Measurements from ENCODE around the gene BCL2L11.
A peak's percentile ranks its signal among the peaks of the same experiment; 100 is the strongest.

The BCL2L11 gene

GRCh38 chr2:111108745-111109271 is 11.9 kb upstream of the BCL2L11 start:
- no peak overlapping the region for H3K4me3 ChIP-seq (replicated peaks; ENCODE audit: low read depth, low read length)
- DNase-seq (ENCODE audit: low read depth), result no peak
- TF ChIP-seq, protein P1, sequence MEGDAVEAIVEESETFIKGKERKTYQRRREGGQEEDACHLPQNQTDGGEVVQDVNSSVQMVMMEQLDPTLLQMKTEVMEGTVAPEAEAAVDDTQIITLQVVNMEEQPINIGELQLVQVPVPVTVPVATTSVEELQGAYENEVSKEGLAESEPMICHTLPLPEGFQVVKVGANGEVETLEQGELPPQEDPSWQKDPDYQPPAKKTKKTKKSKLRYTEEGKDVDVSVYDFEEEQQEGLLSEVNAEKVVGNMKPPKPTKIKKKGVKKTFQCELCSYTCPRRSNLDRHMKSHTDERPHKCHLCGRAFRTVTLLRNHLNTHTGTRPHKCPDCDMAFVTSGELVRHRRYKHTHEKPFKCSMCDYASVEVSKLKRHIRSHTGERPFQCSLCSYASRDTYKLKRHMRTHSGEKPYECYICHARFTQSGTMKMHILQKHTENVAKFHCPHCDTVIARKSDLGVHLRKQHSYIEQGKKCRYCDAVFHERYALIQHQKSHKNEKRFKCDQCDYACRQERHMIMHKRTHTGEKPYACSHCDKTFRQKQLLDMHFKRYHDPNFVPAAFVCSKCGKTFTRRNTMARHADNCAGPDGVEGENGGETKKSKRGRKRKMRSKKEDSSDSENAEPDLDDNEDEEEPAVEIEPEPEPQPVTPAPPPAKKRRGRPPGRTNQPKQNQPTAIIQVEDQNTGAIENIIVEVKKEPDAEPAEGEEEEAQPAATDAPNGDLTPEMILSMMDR (IDR thresholded peaks at IDR 0.05; ENCODE audit: low read length, missing control alignments), result no peak

DNA sequence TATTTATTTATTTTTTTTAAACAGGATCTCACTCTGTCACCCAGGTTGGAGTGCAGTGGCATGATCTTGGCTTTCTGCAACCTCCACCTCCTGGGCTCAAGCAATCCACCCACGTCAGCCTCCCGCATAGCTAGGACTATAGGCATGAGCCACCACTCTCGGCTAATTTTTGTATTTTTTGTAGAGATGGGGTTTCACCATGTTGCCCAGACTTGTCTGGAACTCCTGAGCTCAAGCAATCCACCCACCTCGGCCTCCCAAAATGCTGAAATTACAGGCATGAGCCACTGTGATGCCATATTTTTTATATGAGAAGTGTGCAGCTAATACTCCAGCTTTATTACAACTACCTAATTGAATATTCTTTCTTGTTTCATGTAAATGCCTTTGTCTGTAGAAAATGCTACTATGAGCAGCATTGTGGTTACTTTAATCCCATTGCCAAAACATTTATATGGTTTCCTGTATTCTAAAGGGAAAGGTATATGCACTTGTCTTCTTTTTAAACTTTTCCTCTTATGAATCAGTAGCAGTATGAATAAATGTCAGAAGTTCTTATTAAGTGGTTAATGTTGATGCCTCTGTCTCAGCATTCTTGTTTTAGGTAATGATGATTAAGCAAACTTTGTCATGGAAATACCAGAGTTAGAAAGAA is 9.5 kb upstream of the BCL2L11 start:
- H3K4me3 ChIP-seq (replicated peaks; ENCODE audit: low read depth, low read length), result no peak overlapping the region
- TF ChIP-seq, protein P1 (IDR thresholded peaks at IDR 0.05; ENCODE audit: low read length, missing control alignments), result no peak
- DNase-seq (ENCODE audit: low read depth), result no peak

GRCh38 chr2:111113838-111114237 is 6.9 kb upstream of the BCL2L11 start:
- H3K4me3 ChIP-seq (replicated peaks; ENCODE audit: low read depth, low read length), result no peak overlapping the region
- TF ChIP-seq, protein P1 (IDR thresholded peaks at IDR 0.05; ENCODE audit: low read length, missing control alignments), result no peak
- DNase-seq (ENCODE audit: low read depth), result no peak

- H3K4me3 ChIP-seq (replicated peaks; ENCODE audit: low read depth, low read length), result no peak overlapping the region
- DNase-seq (ENCODE audit: low read depth), result no peak
- TF ChIP-seq, protein P1 (IDR thresholded peaks at IDR 0.05; ENCODE audit: low read length, missing control alignments), result no peak
Observed at GRCh38 chr2:111116011-111116746, 4.5 kb upstream of the BCL2L11 start.

- TF ChIP-seq, protein P1 (IDR thresholded peaks at IDR 0.05; ENCODE audit: low read length, missing control alignments), result peak; percentile 95
- DNase-seq (ENCODE audit: low read depth), result peak; percentile 76
- peak overlapping the region; percentile 55 for H3K4me3 ChIP-seq (replicated peaks; ENCODE audit: low read depth, low read length)
Observed at GRCh38 chr2:111116843-111117597, 3.7 kb upstream of the BCL2L11 start.

- peak overlapping the region; percentile 55 for H3K4me3 ChIP-seq (replicated peaks; ENCODE audit: low read depth, low read length)
- TF ChIP-seq, protein P1 (IDR thresholded peaks at IDR 0.05; ENCODE audit: low read length, missing control alignments), result no peak
- DNase-seq (ENCODE audit: low read depth), result peak; percentile 62
Observed at GRCh38 chr2:111117598-111118480, 2.9 kb upstream of the BCL2L11 start.
